Inferior parietal cortex (tissue), 1 donor: ENCODE measurements around the gene CEP78.

Experiments used
- DNase-seq: peaks from one replicate; pipeline ENCODE4 v3.0.0-alpha.2; 2016; ENCODE audit errors: extremely low spot score

CEP78 gene

DNA sequence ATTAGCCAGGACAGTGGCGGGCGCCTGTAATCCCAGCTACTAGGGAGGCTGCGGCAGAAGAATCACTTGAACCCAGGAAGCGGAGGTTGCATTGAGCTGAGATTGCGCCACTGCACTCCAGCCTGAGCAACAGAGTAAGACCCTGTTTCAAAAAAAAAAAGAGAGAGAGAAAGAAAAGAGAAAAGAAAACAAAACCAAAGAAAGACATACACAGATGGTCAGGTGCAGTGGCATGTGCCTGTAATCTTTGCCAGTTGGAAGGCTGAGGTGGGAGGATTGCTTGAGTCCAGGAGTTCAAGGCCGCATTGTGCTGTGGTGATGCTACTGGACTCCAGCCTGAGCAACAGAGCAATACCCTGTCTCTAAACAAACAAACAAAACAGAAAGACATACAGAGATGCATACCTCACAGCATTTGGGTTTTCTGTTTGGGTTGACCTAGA is 51.1 kb downstream of the CEP78 start:
- DNase-seq, result no peak

DNA sequence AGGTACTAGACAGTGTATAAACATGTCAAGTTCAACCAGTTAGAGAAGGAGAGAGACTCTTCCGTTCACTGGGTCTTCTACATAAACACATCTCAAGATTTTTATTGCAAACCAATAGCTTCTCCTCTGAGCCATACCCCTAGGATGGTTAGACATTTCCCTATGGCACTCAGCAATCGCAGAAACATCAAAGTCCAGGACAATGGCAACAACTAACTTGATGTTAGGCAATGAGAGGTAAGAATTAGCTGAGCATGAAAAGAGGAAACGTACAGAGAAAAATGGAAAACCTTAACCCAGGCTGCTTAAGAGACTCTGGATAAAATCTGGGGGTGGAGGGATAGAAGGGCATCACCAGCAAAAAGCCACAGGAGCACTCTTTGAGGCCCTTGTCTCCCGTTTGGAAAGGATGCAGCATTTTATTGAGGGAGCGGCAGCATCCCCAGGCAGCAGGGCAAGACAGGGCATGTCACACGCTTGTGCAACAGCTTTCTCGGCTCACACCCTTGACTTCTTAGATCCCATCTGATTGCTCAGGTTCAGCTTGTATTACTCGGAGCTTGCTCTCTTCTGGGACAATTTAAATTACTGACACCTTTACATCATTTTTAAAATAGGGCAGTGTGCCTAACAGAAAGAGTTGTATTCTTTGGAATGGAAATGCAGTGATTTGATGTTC is 52.5 kb downstream of the CEP78 start:
- no peak for DNase-seq

GRCh38 chr9:78289474-78289873 is 53.6 kb downstream of the CEP78 start:
- no peak for DNase-seq

GRCh38 chr9:78291240-78291925 is 55.5 kb downstream of the CEP78 start:
- no peak for DNase-seq

DNA sequence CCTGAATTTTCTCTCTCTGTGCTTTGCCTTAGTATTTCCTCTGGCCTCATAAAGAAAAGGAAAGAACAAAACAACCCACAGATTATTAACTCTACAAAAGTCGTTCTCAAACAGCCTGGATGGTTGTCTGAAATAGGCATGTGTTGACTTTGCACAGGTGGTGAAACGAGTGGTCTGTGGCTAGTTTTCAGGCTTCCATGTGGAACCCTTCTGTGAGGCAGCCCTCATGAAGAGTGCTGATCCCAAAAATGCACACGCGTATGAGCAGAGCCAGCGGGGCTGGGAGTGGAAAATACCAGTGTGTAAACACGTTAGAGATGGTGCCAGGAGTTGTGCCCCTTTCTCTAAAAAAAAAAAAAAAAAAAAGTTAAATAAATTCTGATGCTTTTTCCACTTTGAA is 56.2 kb downstream of the CEP78 start:
- no peak for DNase-seq

DNA sequence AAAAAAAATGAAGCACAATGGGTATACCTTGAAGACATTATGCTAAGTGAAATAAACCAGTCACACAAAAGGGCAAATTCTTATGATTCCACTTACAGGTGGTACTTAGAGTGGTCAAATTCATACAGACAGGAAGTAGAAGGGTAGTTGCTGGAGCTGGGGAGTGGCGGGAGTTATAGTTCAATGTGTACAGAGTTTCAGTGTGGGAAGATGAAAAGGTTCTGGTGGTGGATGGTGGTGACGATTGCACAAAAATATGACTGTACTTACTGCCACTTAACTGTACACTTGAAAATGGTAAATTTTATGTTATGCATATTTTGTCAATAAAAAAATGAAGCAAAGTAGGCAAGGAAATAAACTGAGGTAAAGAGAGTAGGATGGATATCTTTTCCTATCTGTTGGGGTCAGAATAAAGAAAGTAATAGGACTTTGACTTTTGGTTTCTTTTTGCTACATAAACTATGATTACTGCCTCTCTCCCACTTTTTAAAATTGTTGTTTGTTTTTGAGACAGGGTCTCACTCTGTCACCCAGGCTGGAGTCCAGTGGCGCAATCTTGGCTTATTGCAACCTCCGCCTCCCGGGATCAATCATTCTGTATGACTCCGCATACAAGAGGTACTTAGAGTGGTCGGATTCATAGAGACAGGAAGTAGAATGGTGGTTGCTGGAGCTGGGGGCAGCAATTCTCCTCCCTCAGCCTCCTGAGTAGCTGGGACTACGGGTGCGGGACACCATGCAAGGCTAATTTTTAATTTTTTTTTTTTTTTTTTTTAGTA is 57.0 kb downstream of the CEP78 start:
- DNase-seq, result no peak

GRCh38 chr9:78294290-78295176 is 58.7 kb downstream of the CEP78 start:
- DNase-seq, result no peak

DNA sequence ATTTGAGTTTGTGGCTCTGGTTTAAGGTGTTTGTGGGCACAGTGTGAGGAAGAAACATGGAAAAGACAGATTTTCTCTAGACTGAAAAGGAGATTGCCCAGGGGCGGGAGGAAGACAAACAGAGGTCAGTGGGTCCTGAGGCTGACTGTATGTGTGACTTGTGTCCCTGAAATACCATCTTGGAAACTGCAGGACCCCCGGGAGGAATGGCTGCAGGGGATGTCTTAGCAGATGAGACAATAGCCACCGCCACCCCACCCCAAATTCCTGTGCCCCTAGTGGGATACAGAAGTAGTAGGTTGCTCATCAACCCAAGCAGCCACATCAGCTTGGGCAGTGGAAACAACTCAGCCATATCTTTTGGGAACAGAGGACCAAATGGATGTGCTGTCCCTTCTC is 59.3 kb downstream of the CEP78 start:
- DNase-seq, result no peak

GRCh38 chr9:78295731-78296130 is 59.9 kb downstream of the CEP78 start:
- no peak for DNase-seq

- DNase-seq, result peak; percentile 43
These were observed 60.5 kb downstream of the CEP78 start for GRCh38 chr9:78296201-78296892.

GRCh38 chr9:78296893-78297671 is 61.2 kb downstream of the CEP78 start, which contains the start of gene PSAT1:
TSS of gene PSAT1 (plus strand) at chr9:78297125. CDS start at chr9:78297211, 86 bp downstream.
- peak; percentile 92 for DNase-seq

DNA sequence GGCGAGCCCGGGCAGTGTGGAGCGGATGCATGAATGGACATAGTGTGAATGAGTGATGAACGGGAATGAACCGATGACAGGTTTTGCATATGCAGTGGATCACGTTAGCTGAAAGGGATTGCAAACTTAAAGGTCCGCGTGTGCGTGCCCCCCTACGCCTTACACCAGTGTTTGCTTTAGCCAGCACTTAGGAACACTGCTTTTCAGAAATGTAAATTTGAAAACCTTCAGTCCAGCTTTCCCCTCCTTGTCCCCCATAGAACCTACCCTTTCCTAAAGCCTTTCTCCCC is 61.7 kb downstream of the CEP78 start:
- DNase-seq, result peak; percentile 59

GRCh38 chr9:78298046-78298765 is 62.3 kb downstream of the CEP78 start:
- peak; percentile 72 for DNase-seq

DNA sequence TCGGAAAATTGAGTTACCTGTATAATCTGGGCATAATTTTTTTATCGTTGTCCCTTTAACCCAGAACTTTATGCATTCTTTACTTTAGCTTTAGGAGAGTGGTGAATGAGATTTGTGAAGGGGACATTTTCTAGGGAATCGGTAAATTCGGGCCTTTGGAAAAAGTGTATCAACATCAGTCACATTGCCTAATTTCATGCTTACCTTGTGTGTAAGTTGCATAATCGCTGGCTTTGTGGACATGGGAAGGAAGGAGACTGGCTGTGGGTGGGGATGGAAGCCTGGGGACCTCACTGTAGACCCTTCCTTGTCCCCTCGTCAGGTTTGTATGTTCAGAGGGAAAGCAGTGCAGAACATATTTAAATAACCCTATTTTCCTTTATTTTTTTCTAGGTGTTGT is 64.3 kb downstream of the CEP78 start:
- no peak for DNase-seq

DNA sequence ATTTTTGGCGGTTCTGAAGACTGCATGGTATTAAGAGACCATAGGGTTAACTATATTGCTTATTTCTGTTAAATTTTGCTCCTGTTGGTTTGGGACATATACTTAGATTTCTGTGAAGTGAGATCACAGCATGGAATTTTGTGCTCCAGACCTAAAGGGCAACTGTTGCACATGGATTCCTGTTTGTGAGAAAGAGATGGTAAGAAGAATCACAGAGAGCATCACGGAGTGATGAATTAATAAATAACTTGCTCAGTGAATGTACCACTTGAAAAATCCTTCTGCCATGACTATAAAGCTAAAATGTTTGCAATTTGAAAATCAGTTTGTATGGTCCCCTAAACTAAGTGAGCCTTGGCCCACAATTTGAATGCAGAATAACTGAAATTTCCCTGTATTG is 65.6 kb downstream of the CEP78 start:
- no peak for DNase-seq

DNA sequence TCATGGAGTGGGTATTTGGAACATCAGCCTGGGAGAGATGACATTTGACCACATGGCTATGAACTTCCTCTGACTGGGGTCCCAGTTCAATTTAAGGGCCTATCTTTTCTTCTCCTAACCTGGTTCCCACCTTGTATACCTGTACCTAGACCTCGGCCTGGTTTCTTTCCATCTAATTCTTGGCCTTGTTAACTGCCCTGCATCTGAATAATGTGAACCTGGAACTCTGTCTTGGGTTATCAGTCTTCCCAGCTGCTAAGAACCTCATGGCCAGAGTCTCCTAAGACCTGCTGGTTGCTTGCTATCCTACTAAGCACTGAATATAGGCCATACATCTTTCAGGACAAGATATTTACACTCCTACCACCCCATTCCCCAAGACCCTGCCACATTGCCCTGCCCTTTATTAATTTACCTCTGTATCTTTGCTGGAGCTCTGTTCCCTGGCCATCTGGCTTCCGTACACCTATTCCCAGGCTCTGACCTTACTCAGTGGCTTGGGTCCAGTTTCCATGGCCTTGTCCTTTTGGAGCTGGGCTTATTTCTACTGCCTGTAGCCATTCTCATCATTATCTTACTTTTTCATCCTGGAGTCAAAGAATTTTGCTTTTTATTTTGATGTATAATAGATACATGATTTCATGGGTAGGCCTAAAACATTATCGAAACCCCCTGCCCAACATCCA is 67.6 kb downstream of the CEP78 start:
- DNase-seq, result no peak

GRCh38 chr9:78304357-78304756 is 68.5 kb downstream of the CEP78 start:
- no peak for DNase-seq

GRCh38 chr9:78306222-78307076 is 70.6 kb downstream of the CEP78 start:
- no peak for DNase-seq
